Measurements from ENCODE around the gene RC3H1. TPM values are rescaled to one million over a fixed set of nuclear protein-coding genes. Genes with fewer than 3 reads are reported as not detected.

The RC3H1 gene
- polyA plus RNA-seq, 2 of the 4 experiments (the other 2 are of a cell fraction): 4.0 to 12.7 TPM

DNA sequence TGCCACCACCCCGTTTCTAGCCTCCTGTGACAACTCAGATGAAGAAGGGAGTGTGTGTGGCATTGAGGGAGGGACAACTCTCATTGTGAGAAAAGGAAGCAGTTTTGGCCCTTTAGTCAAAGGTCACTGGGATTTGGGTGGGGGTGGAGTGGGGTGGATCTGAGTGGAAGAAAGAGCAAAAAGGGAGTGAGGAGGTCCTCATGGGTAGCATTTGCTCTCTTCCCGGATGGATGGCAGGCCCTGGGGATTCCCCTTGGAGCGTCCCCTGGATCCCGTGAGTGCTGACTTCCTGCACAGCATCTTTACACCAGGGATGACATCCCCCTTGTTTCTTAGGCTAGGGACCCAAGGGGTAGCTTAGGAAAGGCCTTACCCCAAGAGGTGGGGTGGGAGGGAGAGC lies 105.5 kb downstream of the RC3H1 start:
- Histone ChIP-seq H3K4me2 (no peak overlapping the region), H3K9me3 (no peaks in the 10 kb centered on the region), H3K27ac (no peak overlapping the region), H3K4me3 (no peak overlapping the region), H3K4me1 (no peaks in the 10 kb centered on the region)
- WGBS (ENCODE audit: missing lambda C conversion rate): 63% methylated on average over 4 of the region's 4 CpGs
- FAIRE-seq (no peak), ATAC-seq (no peak), DNase-seq (ENCODE audit: low read depth in 1 of 2, low spot score in 1 of 2) (no peak)
- no peak for TF ChIP-seq HDAC2 (IDR thresholded peaks at IDR 0.05)
- TF ChIP-seq POLR2AphosphoS2 (conservative IDR thresholded peaks at IDR 0.05; ENCODE audit: low read length): no peak
- no peak for TF ChIP-seq JUNB (IDR thresholded peaks at IDR 0.05)
- no peak for TF ChIP-seq CHD2 (IDR thresholded peaks at IDR 0.05; ENCODE audit: low read length, partially characterized antibody)
- no peak for TF ChIP-seq ZNF302 (CRISPR knock-in tag; IDR thresholded peaks at IDR 0.05)
- TF ChIP-seq, protein P1, sequence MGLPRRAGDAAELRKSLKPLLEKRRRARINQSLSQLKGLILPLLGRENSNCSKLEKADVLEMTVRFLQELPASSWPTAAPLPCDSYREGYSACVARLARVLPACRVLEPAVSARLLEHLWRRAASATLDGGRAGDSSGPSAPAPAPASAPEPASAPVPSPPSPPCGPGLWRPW (IDR thresholded peaks at IDR 0.05): no peak
- TF ChIP-seq, protein P2, sequence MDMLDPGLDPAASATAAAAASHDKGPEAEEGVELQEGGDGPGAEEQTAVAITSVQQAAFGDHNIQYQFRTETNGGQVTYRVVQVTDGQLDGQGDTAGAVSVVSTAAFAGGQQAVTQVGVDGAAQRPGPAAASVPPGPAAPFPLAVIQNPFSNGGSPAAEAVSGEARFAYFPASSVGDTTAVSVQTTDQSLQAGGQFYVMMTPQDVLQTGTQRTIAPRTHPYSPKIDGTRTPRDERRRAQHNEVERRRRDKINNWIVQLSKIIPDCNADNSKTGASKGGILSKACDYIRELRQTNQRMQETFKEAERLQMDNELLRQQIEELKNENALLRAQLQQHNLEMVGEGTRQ (IDR thresholded peaks at IDR 0.05): no peak
- no peak for TF ChIP-seq POLR2A (IDR thresholded peaks at IDR 0.05; ENCODE audit: low read length)
- TF ChIP-seq ZC3H11A (IDR thresholded peaks at IDR 0.05): no peak
- no peak for TF ChIP-seq NR3C1 (IDR thresholded peaks at IDR 0.05)
- TF ChIP-seq, protein P3, sequence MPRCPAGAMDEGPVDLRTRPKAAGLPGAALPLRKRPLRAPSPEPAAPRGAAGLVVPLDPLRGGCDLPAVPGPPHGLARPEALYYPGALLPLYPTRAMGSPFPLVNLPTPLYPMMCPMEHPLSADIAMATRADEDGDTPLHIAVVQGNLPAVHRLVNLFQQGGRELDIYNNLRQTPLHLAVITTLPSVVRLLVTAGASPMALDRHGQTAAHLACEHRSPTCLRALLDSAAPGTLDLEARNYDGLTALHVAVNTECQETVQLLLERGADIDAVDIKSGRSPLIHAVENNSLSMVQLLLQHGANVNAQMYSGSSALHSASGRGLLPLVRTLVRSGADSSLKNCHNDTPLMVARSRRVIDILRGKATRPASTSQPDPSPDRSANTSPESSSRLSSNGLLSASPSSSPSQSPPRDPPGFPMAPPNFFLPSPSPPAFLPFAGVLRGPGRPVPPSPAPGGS (IDR thresholded peaks at IDR 0.05): no peak
- TF ChIP-seq SMC3 (IDR thresholded peaks at IDR 0.05): no peak
- ChIA-PET CTCF (interaction anchor here (1.1 kb wide), 1 partner anchor 48 kb away, joined by 3 read pairs; the partner anchor contains the start of gene ZBTB37), POLR2A (interaction anchor here (1.4 kb wide), 1 partner anchor 48 kb away, joined by 3 read pairs; the partner anchor contains the start of gene ZBTB37)

DNA sequence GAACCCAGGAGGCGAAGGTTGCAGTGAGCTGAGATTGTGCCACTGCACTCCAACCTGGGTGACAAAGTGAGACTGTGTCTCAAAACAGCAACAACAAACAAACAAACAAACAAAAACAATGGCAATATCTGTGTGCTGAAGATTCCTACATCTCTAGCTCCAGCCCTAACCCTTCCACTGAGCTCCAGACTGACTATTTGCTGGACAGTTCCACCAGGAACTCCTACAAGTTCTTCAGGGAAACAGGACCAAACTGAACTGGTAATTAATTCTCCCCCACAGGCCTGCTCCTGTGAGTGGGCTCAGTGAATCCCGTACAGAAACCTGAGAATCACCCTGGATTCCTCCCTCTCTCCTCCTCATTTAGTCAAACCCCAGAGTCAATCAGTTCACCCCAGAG lies 106.6 kb downstream of the RC3H1 start:
- WGBS (ENCODE audit: missing lambda C conversion rate): 87% methylated on average over 2 of the region's 2 CpGs
- Histone ChIP-seq H3K4me3 (no peak overlapping the region), H3K27ac (no peak overlapping the region), H3K4me2 (no peak overlapping the region), H3K9me3 (no peaks in the 10 kb centered on the region), H3K4me1 (no peaks in the 10 kb centered on the region)
- FAIRE-seq (no peak), DNase-seq (ENCODE audit: low read depth in 1 of 2, low spot score in 1 of 2) (no peak), ATAC-seq (no peak)
- TF ChIP-seq PHF8 (IDR thresholded peaks at IDR 0.05; ENCODE audit: borderline replicate concordance, low read depth): no peak
- TF ChIP-seq, protein P4, sequence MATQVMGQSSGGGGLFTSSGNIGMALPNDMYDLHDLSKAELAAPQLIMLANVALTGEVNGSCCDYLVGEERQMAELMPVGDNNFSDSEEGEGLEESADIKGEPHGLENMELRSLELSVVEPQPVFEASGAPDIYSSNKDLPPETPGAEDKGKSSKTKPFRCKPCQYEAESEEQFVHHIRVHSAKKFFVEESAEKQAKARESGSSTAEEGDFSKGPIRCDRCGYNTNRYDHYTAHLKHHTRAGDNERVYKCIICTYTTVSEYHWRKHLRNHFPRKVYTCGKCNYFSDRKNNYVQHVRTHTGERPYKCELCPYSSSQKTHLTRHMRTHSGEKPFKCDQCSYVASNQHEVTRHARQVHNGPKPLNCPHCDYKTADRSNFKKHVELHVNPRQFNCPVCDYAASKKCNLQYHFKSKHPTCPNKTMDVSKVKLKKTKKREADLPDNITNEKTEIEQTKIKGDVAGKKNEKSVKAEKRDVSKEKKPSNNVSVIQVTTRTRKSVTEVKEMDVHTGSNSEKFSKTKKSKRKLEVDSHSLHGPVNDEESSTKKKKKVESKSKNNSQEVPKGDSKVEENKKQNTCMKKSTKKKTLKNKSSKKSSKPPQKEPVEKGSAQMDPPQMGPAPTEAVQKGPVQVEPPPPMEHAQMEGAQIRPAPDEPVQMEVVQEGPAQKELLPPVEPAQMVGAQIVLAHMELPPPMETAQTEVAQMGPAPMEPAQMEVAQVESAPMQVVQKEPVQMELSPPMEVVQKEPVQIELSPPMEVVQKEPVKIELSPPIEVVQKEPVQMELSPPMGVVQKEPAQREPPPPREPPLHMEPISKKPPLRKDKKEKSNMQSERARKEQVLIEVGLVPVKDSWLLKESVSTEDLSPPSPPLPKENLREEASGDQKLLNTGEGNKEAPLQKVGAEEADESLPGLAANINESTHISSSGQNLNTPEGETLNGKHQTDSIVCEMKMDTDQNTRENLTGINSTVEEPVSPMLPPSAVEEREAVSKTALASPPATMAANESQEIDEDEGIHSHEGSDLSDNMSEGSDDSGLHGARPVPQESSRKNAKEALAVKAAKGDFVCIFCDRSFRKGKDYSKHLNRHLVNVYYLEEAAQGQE (IDR thresholded peaks at IDR 0.05): peak; percentile 26; the same call in 1 of the 2 replicates
- ChIA-PET POLR2A (no interaction called here), CTCF (interaction anchor here (1.1 to 2.4 kb wide), 6 partner anchors 10 to 47 kb away, joined by 3 to 14 read pairs (median 6); partner anchors contain the start of gene ZBTB37)

DNA sequence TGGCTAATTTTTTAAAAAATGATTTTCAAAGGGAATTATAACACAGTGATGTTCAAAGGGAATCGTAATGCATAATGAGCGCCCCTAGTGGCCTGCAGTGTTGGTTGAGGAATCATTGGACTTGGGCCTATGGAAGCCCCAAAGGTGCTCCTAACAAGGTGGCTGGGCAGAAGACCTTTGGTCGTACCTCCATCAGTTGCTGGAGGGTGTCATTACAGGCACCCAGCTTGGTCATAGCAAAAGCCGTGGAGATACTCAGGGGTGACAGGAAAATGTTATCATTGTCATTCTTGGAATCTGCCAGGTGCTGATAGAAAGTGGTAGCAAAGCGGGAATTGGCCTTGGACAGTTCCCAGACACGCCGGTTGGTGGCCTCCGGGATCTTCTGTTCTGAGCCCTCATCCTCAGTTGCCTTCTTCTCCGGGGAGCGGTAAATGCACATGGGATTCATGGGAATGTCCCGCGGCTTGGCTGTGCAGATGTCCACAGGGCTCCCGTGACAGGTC lies 107.7 kb downstream of the RC3H1 start:
- Histone ChIP-seq H3K4me3 (no peak overlapping the region), H3K9me3 (no peaks in the 10 kb centered on the region), H3K4me1 (no peaks in the 10 kb centered on the region), H3K27ac (no peak overlapping the region), H3K4me2 (no peak overlapping the region)
- ChIA-PET POLR2A (no interaction called here), CTCF (interaction anchor here (0.6 to 2.4 kb wide), 11 partner anchors 10 to 1114 kb away, joined by 3 to 14 read pairs (median 4); no protein-coding TSS in a partner anchor)
- WGBS (ENCODE audit: missing lambda C conversion rate): 50% methylated on average over 13 of the region's 13 CpGs
- peak; percentile 85 to 94 for ATAC-seq
- DNase-seq (ENCODE audit: low read depth in 1 of 2, low spot score in 1 of 2): peak; percentile 69 to 71
- FAIRE-seq: peak; percentile 43
- TF ChIP-seq, protein P5, sequence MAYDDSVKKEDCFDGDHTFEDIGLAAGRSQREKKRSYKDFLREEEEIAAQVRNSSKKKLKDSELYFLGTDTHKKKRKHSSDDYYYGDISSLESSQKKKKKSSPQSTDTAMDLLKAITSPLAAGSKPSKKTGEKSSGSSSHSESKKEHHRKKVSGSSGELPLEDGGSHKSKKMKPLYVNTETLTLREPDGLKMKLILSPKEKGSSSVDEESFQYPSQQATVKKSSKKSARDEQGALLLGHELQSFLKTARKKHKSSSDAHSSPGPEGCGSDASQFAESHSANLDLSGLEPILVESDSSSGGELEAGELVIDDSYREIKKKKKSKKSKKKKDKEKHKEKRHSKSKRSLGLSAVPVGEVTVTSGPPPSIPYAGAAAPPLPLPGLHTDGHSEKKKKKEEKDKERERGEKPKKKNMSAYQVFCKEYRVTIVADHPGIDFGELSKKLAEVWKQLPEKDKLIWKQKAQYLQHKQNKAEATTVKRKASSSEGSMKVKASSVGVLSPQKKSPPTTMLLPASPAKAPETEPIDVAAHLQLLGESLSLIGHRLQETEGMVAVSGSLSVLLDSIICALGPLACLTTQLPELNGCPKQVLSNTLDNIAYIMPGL (CRISPR knock-in tag; IDR thresholded peaks at IDR 0.05; ENCODE audit: borderline replicate concordance): no peak
- TF ChIP-seq, protein P1 (IDR thresholded peaks at IDR 0.05): no peak
- TF ChIP-seq RCOR1 (IDR thresholded peaks at IDR 0.05; ENCODE audit: low read depth, low read length) (no peak), RAD21 (conservative IDR thresholded peaks at IDR 0.05 in 1 of 2, IDR thresholded peaks at IDR 0.05 in 1 of 2) (peak; percentile 23 to 54; a peak in 3 of 5 replicates)
- TF ChIP-seq, protein P6, sequence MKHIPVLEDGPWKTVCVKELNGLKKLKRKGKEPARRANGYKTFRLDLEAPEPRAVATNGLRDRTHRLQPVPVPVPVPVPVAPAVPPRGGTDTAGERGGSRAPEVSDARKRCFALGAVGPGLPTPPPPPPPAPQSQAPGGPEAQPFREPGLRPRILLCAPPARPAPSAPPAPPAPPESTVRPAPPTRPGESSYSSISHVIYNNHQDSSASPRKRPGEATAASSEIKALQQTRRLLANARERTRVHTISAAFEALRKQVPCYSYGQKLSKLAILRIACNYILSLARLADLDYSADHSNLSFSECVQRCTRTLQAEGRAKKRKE (CRISPR knock-in tag; IDR thresholded peaks at IDR 0.05; ENCODE audit: low read depth): no peak
- TF ChIP-seq, protein P4 (IDR thresholded peaks at IDR 0.05): no peak
